ENCODE data around the gene SUMF1. TPM values are rescaled to one million over a fixed set of nuclear protein-coding genes. Genes with fewer than 3 reads are reported as not detected.
A peak's percentile ranks its signal among the peaks of the same experiment; 100 is the strongest.

Gene SUMF1
- polyA plus RNA-seq, 3 donors = 25.7 to 80.4 (median 74.2) TPM

GRCh38 chr3:4407941-4408340 lies 59.1 kb downstream of the SUMF1 start:
- no peaks in the 10 kb centered on the region for H3K9me3 Mint-ChIP-seq
- intact Hi-C loops (cut with micrococcal nuclease) = no loop called here
- H3K36me3 Mint-ChIP-seq = peaks cover 78 to 98% of the 10 kb centered on the region in 2 donors
- no peak overlapping the region for H3K9ac ChIP-seq (ENCODE audit: insufficient read depth, low read length, poor library complexity, severe bottlenecking)
- peaks cover 10% of the 10 kb centered on the region for H3K4me1 Mint-ChIP-seq
- H3K4me3 Mint-ChIP-seq = no peak overlapping the region
- no peak overlapping the region for H2AFZ ChIP-seq (ENCODE audit: insufficient read depth, low read depth, low read length, poor library complexity, severe bottlenecking)
- no peaks in the 10 kb centered on the region for H4K20me1 ChIP-seq (ENCODE audit: insufficient read depth, low read length)
- H3K27ac Mint-ChIP-seq = peak overlapping the region in 1 of 7 donors; percentile 34
- H3K9me3 ChIP-seq (replicated peaks in 1 of 2; ENCODE audit: control insufficient read depth in 1 of 2, insufficient read depth in 1 of 2, low read length in 2 of 2) = no peaks in the 10 kb centered on the region
- H3K4me1 ChIP-seq (ENCODE audit: control insufficient read depth in 1 of 2, insufficient read depth in 2 of 2, low read length in 2 of 2) = no peaks in the 10 kb centered on the region
- WGBS (ENCODE audit: insufficient coverage) = no CpG with 5 or more reads among the region's 2 CpGs
- no peak for DNase-seq
- H3K36me3 ChIP-seq (replicated peaks in 1 of 2; ENCODE audit: control insufficient read depth in 1 of 2, insufficient read depth in 2 of 2, low read length in 2 of 2) = peaks cover 78 to 99% of the 10 kb centered on the region in 2 donors
- peaks cover 0 to 2% (median 0%) of the 10 kb centered on the region in 3 donors for H3K27me3 Mint-ChIP-seq (ENCODE audit: low read depth in 3 of 3)
- no peak for TF ChIP-seq CTCF (IDR thresholded peaks at IDR 0.05)
- H3K4me2 ChIP-seq (replicated peaks; ENCODE audit: extremely low read depth, low read length, poor library complexity, severe bottlenecking) = no peak overlapping the region
- H3K27ac ChIP-seq (ENCODE audit: low read depth in 1 of 2, low read length in 2 of 2) = no peak overlapping the region
- H3K4me3 ChIP-seq (replicated peaks in 1 of 3; ENCODE audit: low read depth in 2 of 3, low read length in 3 of 3) = no peak overlapping the region
- no peaks in the 10 kb centered on the region for H3K79me2 ChIP-seq (ENCODE audit: insufficient read depth, low read length)
- no peaks in the 10 kb centered on the region for H3K27me3 ChIP-seq (ENCODE audit: control insufficient read depth in 2 of 2, insufficient read depth in 2 of 2, low read length in 2 of 2)

DNA sequence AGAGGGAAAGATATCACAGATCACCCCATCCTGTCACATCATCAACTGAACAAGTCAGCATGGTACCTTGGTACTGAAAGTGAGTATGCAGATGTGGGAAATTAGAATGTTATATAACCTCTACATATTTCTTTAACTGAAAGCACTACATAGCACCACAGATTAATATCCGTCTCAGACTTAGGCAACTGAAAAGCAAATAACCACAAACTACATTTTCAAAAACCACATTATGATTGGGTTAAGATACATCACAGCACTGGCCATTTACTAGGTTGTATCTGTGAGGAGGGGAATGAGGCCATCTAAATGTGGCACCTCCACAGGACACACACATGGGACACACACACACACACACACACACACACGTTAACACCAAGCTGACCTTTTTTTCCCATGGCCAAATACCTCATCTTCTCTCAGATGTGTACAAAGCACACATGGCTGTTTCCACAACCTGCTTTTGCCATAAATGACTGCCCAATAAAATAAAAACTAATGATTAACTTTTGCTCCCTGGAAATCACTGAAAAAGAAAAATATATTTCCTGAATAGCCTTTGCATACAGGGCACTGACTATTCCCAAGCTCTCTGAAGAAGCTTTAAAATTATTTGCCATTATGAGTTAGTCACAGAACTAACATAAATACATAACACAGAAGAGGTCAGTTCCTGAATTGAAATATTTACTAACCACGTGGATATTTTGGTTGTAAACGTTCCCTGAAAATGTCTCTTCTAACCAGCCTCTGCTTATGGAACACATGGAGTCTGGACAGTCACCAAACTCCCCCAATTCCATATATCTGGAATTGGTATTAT lies 60.1 kb downstream of the SUMF1 start:
- Histone ChIP-seq H2AFZ (ENCODE audit: insufficient read depth, low read depth, low read length, poor library complexity, severe bottlenecking) (no peak overlapping the region), H3K27ac (ENCODE audit: low read depth in 1 of 2, low read length in 2 of 2) (no peak overlapping the region), H3K36me3 (replicated peaks in 1 of 2; ENCODE audit: control insufficient read depth in 1 of 2, insufficient read depth in 2 of 2, low read length in 2 of 2) (peaks cover 77 to 99% of the 10 kb centered on the region in 2 donors), H3K9me3 (replicated peaks in 1 of 2; ENCODE audit: control insufficient read depth in 1 of 2, insufficient read depth in 1 of 2, low read length in 2 of 2) (no peaks in the 10 kb centered on the region), H3K4me1 (ENCODE audit: control insufficient read depth in 1 of 2, insufficient read depth in 2 of 2, low read length in 2 of 2) (no peaks in the 10 kb centered on the region), H3K4me2 (replicated peaks; ENCODE audit: extremely low read depth, low read length, poor library complexity, severe bottlenecking) (no peak overlapping the region), H3K9ac (ENCODE audit: insufficient read depth, low read length, poor library complexity, severe bottlenecking) (no peak overlapping the region), H4K20me1 (ENCODE audit: insufficient read depth, low read length) (no peaks in the 10 kb centered on the region), H3K27me3 (ENCODE audit: control insufficient read depth in 2 of 2, insufficient read depth in 2 of 2, low read length in 2 of 2) (no peaks in the 10 kb centered on the region), H3K4me3 (replicated peaks in 1 of 3; ENCODE audit: low read depth in 2 of 3, low read length in 3 of 3) (no peak overlapping the region), H3K79me2 (ENCODE audit: insufficient read depth, low read length) (no peaks in the 10 kb centered on the region)
- H3K27ac Mint-ChIP-seq = peak overlapping the region in 1 of 7 donors; percentile 6
- no peak for DNase-seq
- H3K9me3 Mint-ChIP-seq = no peaks in the 10 kb centered on the region
- intact Hi-C loops (cut with micrococcal nuclease) = no loop called here
- peaks cover 10% of the 10 kb centered on the region for H3K4me1 Mint-ChIP-seq
- WGBS (ENCODE audit: insufficient coverage) = 100% methylated on average over 1 of the region's 4 CpGs
- peaks cover 0 to 2% (median 0%) of the 10 kb centered on the region in 3 donors for H3K27me3 Mint-ChIP-seq (ENCODE audit: low read depth in 3 of 3)
- no peak overlapping the region for H3K4me3 Mint-ChIP-seq
- H3K36me3 Mint-ChIP-seq = peaks cover 82 to 98% of the 10 kb centered on the region in 2 donors
- TF ChIP-seq CTCF (IDR thresholded peaks at IDR 0.05) = no peak
